B cell (primary cell): ENCODE data around the gene AKR1B1.

Source experiments
- EZH2 ChIP-seq: IDR thresholded peaks from 2 replicates; pipeline ENCODE4 v1.6.1; 2012; ENCODE audit warnings: borderline replicate concordance, low read depth, mild to moderate bottlenecking, moderate library complexity, low read length; ENCODE audit not compliant: insufficient read depth, poor library complexity, severe bottlenecking
- TF ChIP-seq, protein P1 (sequence below): fragments of 200-600 bp; IDR thresholded peaks from one replicate; pipeline ENCODE4 v1.8.0; 2022; ENCODE audit warnings: antibody characterized with exemption, mild to moderate bottlenecking

DNA sequence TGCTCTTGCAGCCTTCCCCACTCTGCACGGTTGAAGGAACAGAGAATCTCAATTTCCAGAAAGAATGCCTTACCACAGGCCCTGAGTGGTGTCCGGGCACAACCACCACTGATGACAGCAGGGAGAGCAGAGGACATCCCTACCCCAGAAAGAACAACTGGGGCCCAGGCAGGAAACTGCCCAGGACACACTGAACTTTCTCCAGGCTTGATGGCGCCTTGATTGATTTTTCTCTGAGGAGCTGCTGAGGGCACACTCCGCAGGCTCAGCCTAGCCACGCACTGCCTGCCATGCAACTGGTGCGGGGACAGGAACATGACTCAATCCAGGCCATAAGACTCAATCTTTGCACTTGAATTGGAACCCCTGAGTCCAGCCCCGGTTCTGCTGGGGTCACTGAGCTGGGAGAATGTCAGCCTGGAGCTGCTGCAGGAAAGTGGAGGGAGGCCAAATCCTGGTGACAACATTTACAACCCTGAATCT lies 5.9 kb downstream of the AKR1B1 start:
- TF ChIP-seq, protein P1, sequence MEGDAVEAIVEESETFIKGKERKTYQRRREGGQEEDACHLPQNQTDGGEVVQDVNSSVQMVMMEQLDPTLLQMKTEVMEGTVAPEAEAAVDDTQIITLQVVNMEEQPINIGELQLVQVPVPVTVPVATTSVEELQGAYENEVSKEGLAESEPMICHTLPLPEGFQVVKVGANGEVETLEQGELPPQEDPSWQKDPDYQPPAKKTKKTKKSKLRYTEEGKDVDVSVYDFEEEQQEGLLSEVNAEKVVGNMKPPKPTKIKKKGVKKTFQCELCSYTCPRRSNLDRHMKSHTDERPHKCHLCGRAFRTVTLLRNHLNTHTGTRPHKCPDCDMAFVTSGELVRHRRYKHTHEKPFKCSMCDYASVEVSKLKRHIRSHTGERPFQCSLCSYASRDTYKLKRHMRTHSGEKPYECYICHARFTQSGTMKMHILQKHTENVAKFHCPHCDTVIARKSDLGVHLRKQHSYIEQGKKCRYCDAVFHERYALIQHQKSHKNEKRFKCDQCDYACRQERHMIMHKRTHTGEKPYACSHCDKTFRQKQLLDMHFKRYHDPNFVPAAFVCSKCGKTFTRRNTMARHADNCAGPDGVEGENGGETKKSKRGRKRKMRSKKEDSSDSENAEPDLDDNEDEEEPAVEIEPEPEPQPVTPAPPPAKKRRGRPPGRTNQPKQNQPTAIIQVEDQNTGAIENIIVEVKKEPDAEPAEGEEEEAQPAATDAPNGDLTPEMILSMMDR, result no peak
- no peak for TF ChIP-seq EZH2
